ENCODE measurements around the gene KL. TPM values are rescaled to one million over a fixed set of nuclear protein-coding genes. Genes with fewer than 3 reads are reported as not detected.

Gene KL
- total RNA-seq, 1 donor, result 1.3 TPM

DNA sequence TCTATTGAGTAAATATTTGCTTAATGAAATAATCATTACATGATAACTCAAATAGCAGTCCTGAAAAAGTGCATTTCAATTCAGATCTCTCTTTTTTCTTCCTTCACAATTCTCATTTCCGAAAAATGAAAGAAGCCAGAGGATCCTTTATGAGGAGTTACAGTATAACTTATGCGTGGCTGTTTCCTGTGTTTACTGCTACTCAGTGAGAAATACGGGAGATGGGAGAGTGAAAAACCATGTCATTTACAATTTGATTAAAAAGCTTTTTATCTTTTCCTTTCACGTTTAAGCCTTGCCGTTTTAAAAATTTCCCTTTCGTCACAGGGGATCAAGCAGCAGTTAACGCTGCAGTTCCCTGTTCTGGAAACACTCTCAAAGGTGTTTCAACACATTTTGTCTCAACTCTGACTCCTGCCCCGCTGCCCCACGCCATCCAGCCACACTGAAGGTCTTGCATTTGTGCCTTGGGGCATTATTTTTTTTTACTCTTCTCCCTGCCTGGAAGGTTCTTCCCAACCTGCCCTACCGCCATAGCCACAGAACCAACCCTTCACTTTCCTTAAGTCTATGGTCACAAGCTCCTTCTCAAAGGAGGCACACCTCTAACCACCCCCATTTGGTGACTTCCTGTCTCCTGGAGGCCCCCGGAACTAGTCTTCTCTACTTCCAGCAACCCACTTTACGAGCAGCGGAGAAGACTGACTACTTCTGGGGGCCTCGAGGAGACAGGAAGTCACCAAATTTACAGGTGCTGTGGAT lies 17.0 kb downstream of the KL start:
- peak in 1 of 3 donors; percentile 54 for DNase-seq (ENCODE audit: low read depth in 2 of 3, low spot score in 2 of 3)

DNA sequence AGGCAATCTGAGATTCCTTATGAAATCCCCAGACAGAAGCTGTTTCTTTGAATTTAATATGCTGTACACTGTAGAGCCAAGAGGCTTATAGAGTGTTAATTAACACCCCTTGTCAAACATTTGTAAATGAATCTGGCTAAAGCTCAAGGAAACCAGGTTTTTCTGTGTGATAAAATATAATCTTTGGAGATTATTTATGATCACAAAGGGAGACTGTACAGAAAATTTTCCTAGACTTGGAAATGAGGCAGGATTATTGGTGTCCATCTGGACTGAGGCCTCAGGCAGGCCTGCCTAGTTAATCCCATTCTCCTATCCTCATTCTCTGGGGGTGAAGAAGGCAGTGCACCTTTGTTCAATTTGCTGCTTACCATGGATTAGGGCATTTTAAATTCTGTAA lies 17.8 kb downstream of the KL start:
- no peak for DNase-seq (ENCODE audit: low read depth in 2 of 3, low spot score in 2 of 3)

DNA sequence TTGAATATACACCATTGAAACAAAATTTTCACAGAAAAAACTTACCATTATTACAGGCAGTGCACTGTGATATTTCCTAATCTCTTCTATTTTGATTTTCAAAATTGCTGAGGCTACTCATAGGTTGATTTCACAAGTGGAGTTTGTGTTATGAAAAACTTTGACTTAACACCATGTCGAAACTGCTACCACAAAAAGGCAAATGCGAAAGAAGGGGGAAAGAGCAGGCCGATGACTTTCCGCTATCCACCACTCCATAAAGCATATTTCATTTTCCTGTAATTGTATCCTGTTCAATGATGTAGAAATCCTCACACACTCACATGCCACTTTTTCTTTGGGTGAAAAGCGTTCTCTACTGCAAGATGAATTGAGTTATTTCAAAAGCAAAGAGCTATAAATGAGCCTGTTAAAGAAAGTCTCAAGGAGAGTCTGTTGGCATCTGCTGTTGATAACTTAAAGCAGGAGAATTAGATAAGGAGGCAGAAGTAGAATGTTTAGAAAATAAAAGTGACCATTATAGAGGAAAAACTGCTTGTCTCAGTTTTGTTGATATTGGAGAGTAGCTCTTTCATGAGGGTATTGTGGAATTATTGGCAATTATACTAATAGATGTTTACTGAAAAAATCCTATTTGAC lies 18.8 kb downstream of the KL start:
- peak in 1 of 3 donors; percentile 8 for DNase-seq (ENCODE audit: low read depth in 2 of 3, low spot score in 2 of 3)

DNA sequence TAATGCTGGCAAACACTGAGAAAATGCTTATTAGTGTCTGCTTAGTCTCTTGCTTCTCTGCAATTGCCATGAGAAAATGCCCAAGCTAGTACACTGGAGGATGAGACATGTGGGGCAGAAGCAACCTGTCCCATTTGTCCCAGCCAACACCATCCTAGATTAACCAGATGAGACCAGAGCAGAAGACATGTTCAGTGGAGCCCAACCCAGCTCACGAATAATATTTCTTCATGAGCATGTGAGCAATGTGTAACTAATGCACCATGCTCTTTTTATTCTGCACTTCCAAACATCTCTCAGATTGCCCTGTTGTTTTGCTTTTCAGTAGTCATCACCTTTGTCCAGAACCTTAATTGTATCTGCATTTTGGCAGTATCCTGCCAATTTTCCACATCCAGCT lies 21.4 kb downstream of the KL start:
- no peak for DNase-seq (ENCODE audit: low read depth in 2 of 3, low spot score in 2 of 3)

DNA sequence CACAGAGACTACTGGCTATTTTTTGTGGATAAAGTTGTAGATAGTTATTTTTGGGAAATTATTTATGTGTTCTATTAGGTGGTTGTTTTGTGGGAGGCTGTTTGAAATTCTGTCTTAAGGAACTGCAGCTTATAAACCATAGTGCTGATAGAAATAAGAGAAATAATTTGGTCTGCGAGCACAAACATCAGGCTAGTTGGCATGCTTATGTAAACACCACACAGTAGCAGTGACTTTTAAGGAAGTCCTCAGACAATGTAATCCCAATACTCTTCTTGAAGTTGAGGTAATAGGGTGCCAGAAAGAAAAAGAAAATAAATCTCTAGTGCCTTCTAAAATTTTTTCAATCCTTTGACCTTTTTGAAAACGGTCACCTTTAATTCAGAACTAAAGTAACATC lies 23.9 kb downstream of the KL start:
- DNase-seq (ENCODE audit: low read depth in 2 of 3, low spot score in 2 of 3), result no peak

DNA sequence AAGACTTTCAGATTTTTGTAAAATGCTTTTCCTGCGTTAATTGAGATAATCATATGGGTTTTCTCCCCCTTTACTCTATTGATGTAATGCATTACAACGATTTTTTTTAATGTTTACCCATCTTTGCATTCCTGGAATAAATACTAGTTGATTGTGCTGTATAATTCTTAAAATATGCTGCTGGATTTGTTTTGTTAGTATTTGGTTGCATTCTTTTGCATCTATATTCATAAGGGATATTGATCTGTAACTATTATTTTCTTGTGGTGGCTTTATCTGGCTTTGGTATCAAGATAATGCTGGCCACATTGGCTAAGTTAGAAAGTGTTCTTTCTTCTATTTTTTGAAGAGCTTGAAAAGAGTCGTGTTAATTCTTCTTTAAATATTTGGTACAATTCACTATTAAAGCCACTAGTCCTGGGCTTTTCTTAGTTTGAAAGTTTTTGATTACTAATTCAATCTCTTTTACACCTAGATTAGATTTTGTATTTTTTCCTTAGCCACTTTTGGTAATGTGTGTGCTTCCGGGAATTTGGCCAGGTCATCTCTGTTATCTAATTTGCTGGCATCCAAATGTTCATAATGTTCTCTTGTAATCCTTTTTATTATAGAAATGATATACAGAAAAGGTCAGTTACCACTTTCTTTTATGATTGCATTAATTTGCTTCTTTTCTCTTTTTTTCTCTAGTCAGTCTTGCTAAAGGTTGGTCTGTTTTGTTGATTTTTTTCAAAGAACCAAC lies 29.8 kb downstream of the KL start:
- no peak for DNase-seq (ENCODE audit: low read depth in 2 of 3, low spot score in 2 of 3)

DNA sequence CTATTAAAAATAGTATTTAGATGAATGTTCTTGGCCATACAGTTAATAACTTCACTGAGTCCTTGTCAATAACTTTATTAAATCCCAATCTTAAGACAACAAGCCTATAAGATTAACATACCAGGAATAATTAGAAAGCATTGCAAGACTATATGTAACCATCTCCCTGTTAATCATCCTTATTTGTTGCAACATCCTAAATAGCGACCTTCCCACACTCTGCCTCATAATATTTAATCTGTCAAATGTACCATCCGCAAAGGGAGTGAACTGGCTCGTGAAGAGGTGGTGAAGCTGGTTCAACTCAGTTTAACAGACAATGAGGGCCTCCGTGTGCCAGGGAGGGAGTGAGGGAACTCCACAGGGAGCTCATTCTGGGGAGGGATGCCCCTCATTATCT lies 33.9 kb downstream of the KL start:
- DNase-seq (ENCODE audit: low read depth in 2 of 3, low spot score in 2 of 3), result no peak

DNA sequence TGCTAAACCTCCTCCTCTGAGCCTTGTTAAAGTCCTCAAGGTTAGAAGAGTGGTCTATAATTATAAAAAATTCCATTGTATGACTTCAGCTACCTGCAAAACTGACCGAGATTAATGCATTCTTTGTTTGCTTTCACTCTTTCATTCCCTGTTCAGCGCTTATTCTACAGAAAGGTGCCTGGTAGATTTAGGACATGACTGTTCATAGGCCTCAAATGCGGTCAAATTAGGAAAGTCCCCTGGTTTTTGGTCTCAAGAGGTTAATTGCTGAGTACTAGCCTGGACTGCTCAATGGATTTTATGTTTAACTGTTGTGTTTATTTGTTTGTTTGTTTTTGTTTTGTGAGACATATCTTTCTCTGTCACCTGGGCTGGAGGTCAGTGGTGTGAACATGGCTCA lies 35.4 kb downstream of the KL start:
- DNase-seq (ENCODE audit: low read depth in 2 of 3, low spot score in 2 of 3), result no peak

DNA sequence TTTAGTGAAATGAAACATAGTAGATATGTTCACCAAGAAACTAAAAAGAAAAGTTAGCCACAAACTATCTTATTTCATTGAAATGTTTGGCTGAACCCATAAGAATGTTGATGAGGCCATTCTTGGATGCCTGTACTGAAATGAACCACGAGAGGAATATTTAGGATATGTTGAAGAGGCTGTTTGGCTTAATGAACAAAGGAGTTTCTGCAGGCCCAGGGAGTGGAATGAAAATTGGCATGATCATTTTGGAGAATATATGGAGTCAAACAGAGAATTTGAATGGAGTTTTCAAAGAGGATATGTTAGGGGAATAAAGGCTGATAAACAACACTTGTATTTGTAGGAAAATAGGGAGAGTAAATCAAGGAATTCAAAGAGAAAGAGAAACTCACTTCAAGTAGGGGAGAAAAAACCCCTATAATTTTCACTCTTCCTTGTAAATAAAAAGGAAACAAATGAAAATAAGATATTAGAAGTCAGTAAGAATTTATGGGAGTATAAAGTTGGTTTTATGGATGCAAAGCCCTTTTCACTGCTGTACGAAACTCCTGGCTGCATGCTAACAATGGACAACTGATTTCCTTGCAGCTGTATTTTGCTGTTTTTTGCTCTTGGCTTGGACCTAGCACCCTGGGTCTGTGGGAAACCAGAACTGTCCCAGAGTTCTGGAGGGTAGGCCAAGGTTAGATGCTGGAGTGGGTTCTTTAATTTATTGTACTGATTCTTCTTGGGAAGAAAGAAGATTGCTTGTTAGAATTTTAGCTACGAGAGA lies 36.5 kb downstream of the KL start:
- DNase-seq (ENCODE audit: low read depth in 2 of 3, low spot score in 2 of 3), result no peak

DNA sequence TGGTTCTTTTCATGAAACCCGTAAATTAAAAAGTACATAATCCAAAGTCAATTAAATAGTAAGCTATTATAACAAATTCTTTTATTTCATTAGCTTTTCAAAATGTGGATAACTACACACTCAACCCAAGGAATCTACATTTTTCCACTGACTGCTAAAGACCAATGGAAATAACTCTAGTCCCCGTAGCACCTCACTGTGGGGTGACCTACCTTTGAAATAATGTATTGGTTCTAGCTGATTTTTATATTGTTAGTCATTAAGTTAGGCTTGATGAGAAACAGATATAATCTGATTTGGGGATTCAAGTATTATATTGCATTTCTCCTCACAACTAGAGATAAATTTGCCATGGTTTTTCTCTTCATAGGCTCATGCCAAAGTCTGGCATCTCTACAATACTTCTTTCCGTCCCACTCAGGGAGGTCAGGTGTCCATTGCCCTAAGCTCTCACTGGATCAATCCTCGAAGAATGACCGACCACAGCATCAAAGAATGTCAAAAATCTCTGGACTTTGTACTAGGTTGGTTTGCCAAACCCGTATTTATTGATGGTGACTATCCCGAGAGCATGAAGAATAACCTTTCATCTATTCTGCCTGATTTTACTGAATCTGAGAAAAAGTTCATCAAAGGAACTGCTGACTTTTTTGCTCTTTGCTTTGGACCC lies 37.3 kb downstream of the KL start:
- no peak for DNase-seq (ENCODE audit: low read depth in 2 of 3, low spot score in 2 of 3)

DNA sequence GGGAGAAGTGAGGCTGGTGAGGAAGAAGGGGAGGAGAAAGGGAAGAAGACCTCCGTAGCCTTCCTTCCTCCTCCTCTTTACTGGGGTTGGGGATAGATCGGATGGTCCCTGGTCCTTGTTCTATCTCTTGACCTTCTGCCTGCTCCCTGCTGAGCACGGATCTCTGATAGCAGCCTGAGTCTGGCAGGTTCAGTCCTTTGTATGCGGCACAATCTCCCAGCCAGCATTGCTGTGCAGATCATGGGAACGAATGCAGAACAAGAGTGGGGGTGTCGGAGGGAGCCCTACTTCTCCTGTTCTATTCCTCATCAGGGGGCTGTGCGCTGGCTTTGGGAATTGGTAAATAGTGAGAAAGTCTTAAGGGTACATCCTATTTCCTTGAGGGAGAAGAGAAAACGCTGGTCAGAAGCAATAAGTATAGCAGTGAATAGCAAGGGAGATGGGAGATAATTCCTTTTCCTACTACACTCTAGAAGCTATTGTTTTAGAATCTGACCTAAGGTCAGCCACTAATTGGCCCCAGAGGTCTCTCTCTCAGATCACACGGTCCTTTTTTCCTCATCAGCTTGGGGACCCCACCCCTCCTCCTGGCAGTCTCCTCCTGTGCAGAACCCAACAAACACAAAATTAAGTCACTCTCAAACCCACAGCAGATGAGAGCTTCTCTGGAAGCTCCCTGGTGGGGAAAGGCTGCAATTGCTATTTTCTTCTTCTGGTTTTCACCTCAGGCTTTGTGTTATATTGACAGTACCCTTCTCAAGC lies 41.0 kb downstream of the KL start:
- peak in 1 of 3 donors; percentile 16 for DNase-seq (ENCODE audit: low read depth in 2 of 3, low spot score in 2 of 3)

DNA sequence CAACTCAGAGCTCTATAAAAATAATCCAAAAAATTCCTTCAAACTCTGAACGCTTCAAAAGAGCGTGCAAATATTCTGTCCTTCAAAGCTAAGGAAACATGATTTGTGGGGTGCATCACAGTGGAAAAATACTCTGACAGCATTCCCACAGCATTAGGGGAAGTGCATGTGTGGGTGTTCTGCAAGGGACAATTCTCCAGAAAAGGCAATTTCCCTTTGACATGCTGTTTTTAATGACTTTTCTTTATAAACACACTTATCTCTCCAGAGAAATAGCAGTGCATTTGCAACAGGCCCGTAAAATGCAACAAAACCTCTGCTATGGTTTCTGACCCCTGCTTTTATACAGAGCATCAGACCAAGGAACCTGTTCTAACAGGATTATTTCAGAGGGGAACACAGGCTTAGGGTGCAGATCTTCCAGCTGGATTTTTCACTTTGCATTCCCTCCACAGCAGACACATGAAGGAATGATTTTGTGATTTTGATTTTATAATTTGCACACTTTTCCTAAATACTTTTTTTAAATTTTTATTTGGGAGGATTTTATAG lies 42.6 kb downstream of the KL start:
- DNase-seq (ENCODE audit: low read depth in 2 of 3, low spot score in 2 of 3), result no peak

DNA sequence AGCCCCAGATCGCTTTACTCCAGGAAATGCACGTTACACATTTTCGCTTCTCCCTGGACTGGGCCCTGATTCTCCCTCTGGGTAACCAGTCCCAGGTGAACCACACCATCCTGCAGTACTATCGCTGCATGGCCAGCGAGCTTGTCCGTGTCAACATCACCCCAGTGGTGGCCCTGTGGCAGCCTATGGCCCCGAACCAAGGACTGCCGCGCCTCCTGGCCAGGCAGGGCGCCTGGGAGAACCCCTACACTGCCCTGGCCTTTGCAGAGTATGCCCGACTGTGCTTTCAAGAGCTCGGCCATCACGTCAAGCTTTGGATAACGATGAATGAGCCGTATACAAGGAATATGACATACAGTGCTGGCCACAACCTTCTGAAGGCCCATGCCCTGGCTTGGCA lies 44.6 kb downstream of the KL start:
- DNase-seq (ENCODE audit: low read depth in 2 of 3, low spot score in 2 of 3), result no peak

DNA sequence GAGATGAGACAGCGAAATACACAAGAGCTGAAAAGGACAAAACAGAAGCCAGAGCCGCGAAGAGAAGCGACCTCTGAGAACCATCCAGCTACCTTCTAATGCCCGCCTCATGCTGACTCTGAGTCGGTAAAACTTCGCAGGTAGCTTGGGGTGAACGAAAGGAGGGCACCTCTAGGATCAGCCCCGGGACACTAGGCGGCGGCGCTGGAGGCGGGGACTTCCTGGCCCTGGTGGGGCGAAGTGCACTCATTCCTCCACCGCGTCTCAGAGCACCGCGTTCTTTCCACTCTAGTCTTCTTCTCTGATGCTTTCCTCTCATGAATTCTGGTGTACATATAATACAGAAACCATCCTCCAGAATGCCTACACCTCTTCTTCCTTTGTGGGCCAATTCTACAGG lies 50.1 kb downstream of the KL start:
- no peak for DNase-seq (ENCODE audit: low read depth in 2 of 3, low spot score in 2 of 3)

DNA sequence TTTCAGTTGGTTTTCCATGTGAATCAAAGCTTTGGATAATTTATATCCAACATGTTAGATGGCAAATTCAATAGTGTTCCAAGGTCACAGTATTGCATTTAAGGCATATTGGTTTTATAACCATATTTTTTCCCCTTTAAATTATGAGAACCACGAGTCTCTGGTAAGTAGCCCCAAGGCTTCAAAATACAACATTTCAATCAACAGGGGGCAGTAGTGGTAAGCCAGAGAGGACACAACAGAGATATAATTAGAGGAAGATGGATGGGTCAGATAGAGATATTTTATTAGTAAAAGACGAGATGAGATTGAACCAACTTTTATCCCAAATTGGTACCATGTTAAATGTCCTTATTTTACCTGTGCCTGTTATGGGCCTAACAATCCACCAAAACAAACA lies 53.1 kb downstream of the KL start:
- no peak for DNase-seq (ENCODE audit: low read depth in 2 of 3, low spot score in 2 of 3)

DNA sequence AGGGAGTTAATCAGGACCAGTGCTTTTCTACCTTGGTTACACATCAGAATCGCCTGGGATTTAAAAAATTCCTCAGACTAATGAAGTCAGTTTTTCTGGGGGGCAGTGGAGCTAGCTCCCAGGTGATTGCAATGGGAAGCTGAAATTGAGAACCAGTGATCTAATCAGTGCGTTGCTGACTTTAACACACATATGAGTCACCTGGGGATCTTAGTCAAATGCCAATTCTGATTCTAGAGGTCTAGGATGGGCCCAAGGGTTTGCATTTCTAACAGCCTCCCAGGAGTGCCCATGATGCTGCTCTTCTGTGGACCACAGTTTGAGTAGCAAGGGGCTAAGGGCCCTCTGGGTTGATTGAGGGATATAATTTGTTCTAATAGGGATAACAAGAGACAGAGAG lies 54.5 kb downstream of the KL start:
- no peak for DNase-seq (ENCODE audit: low read depth in 2 of 3, low spot score in 2 of 3)

DNA sequence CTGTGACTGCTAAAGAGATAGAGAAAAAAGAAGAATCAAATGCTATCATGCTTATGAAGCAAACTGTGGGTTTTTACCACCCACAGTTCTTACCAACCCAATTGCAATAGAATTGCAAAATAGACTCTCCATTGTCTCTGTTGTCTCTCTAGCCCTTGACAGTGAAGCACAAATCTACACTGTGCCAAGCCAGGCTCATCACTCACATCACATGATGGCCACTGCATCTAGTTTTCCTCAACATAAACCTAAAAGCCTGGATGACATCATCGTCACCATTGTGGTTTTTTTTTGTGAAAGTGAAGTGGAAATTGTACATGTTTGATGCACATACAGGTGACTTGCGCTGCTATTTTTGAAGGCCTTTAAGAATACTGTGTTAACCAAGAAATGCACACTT lies 56.1 kb downstream of the KL start:
- DNase-seq (ENCODE audit: low read depth in 2 of 3, low spot score in 2 of 3), result no peak

DNA sequence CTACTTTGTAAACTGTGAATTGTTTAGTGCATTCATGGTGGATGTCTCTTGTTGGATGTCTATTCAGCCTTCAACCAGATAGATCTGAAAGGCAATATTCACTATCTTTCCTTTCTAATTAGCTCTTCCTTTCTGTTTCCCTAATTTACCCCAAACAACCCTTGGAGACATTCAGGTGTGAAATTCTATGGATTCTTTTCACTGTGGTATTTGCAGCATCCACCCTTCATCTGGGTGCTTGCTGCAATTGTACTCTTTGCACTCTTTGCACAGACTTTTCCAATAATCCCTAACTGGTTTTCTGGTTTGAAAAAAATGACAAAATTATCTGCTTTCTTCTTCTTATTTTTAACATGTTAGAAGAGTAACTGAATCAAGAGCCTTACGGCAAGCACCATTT lies 56.5 kb downstream of the KL start:
- no peak for DNase-seq (ENCODE audit: low read depth in 2 of 3, low spot score in 2 of 3)

DNA sequence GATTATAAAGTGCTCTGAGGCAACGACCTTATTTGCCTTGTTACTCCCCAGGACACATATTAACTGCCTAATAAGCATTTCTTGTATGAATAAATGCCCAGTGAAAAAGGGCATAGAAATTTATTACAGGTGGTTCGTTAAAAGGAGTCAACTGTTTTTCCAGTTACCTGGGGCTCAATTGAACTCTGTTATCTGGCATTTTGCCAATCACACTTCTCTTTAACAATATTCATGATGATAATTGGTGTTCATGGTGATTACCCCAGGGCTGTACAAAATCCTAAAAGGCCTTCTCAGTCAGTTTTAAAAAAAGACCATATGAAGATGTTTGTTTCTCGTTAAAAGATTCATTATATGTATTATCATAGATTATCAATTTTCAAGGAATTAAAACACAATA lies 57.1 kb downstream of the KL start:
- DNase-seq (ENCODE audit: low read depth in 2 of 3, low spot score in 2 of 3), result no peak
